HepG2 (cell line): Measurements from ENCODE around the gene FXYD6. TPM values are rescaled to one million over a fixed set of nuclear protein-coding genes. Genes with fewer than 3 reads are reported as not detected.

Source experiments
- ATAC-seq: fragments of 200-7000 bp; cut with Tn5 transposase; 3 replicates; pipeline ENCODE4 v1.9.1; 2020; ENCODE audit warnings: mild to moderate bottlenecking, moderate library complexity
- BruUV-seq: library from RNA; stranded (reverse); fragments of 400-500 nt; replicated peaks from 2 replicates; lab custom pipeline; 2021; lab: Mats Ljungman, UMichigan
- CTCF ChIA-PET: fragments of 300-600 bp; formaldehyde crosslinking; extraction: SDS; loops from one replicate; lab custom pipeline; 2021; ENCODE audit warnings: low total read pairs, inconsistent platforms, low intra/inter-chr PET ratio; lab: Yijun Ruan, JAX
- POLR2A ChIA-PET: fragments of 350-600 bp; sonication (Branson Sonifier 250); formaldehyde crosslinking; loops from one replicate; lab custom pipeline; 2020; ENCODE audit warnings: antibody characterized with exemption, inconsistent platforms; lab: Yijun Ruan, JAX
- DNase-seq: peaks from one replicate; pipeline ENCODE4 v3.0.0-alpha.2; 2015; ENCODE audit warnings: low spot score
- FAIRE-seq: peaks from 3 replicates; lab custom pipeline; 2011; peaks lifted over from hg19 to GRCh38; lab: Jason Lieb, UNC
- H2AFZ ChIP-seq: one replicate; pipeline ENCODE4 v1.6.1; 2011; ENCODE audit warnings: low read length, inconsistent platforms
- H3K27ac ChIP-seq: fragments of 300-600 bp; 3 replicates; pipeline ENCODE4 v1.8.0; 2011; ENCODE audit warnings: mixed run types, mild to moderate bottlenecking, mixed read lengths, low read length, inconsistent platforms; ENCODE audit not compliant: insufficient read depth; ENCODE audit errors: extremely low read length
- H3K27me3 ChIP-seq, 2 experiments: fragments of 200-600 bp in 1 of 2; 2 replicates in 1 of 2; 3 replicates in 1 of 2; pipeline versions ENCODE4 v1.6.0 to v1.8.0; 2011; ENCODE audit warnings: low read length in 2 of 2, mild to moderate bottlenecking in 2 of 2, moderate library complexity in 2 of 2, inconsistent platforms in 1 of 2; ENCODE audit not compliant: insufficient read depth in 2 of 2, control insufficient read depth in 1 of 2
- H3K36me3 ChIP-seq, 2 experiments: fragments of 200-600 bp in 1 of 2; replicated peaks in 1 of 2; 2 replicates in 1 of 2; 3 replicates in 1 of 2; pipeline versions ENCODE4 v1.5.1 to v1.8.0; 2011; ENCODE audit warnings: low read length in 2 of 2, inconsistent platforms in 1 of 2; ENCODE audit not compliant: insufficient read depth in 2 of 2, control insufficient read depth in 1 of 2
- H3K4me1 ChIP-seq: 2 replicates; pipeline ENCODE4 v1.5.1; 2012; ENCODE audit warnings: low read length, inconsistent platforms; ENCODE audit not compliant: insufficient read depth
- H3K4me2 ChIP-seq: 2 replicates; pipeline ENCODE4 v1.6.0; 2011; ENCODE audit warnings: low read depth, low read length, inconsistent platforms
- H3K4me3 ChIP-seq, 3 experiments: fragments of 200-600 bp in 1 of 3; sonication (generic), shearing (Covaris generic) in 1 of 3; replicated peaks in 1 of 3; 2 replicates each; pipeline ENCODE4 v1.5.1; 2011 to 2016; ENCODE audit warnings: low read length in 3 of 3, inconsistent platforms in 2 of 3, low read depth in 2 of 3, mild to moderate bottlenecking in 2 of 3, control low read depth in 1 of 3, mixed read lengths in 1 of 3; ENCODE audit not compliant: insufficient read depth in 1 of 3
- H3K79me2 ChIP-seq: one replicate; pipeline ENCODE4 v1.6.1; 2011; ENCODE audit warnings: low read length, inconsistent platforms; ENCODE audit not compliant: insufficient read depth
- H3K9ac ChIP-seq: 2 replicates; pipeline ENCODE4 v1.6.0; 2011; ENCODE audit warnings: mild to moderate bottlenecking, low read depth, low read length, inconsistent platforms; ENCODE audit not compliant: insufficient read depth
- H3K9me3 ChIP-seq: 2 replicates; pipeline ENCODE4 v1.5.1; 2012; ENCODE audit warnings: mild to moderate bottlenecking, low read length
- H4K20me1 ChIP-seq: 2 replicates; pipeline ENCODE4 v1.6.0; 2011; ENCODE audit warnings: inconsistent platforms, mild to moderate bottlenecking, low read length, moderate library complexity; ENCODE audit not compliant: insufficient read depth
- AGO2 ChIP-seq: fragments of 200-400 bp; formaldehyde crosslinking; optimal IDR thresholded peaks from 2 replicates; pipeline ENCODE3; 2017; ENCODE audit warnings: mild to moderate bottlenecking, low read depth, low read length, moderate library complexity
- AKAP8 ChIP-seq: sonication (generic); formaldehyde crosslinking; IDR thresholded peaks from 2 replicates; pipeline ENCODE4 v1.5.1; 2020; ENCODE audit warnings: mild to moderate bottlenecking, missing genetic modification reagents
- ARID3A ChIP-seq: IDR thresholded peaks from 2 replicates; pipeline ENCODE4 v1.6.1; 2012; ENCODE audit warnings: low read depth, low read length, improper control_type of control experiment
- ASH2L ChIP-seq: fragments of 300-600, 200-600 bp; sonication (generic); IDR thresholded peaks from 2 replicates; pipeline ENCODE4 v1.7.0; 2017; ENCODE audit warnings: low read depth, mild to moderate bottlenecking, moderate library complexity, mixed read lengths, low read length; ENCODE audit not compliant: insufficient read length
- EP300 ChIP-seq, 3 experiments: sonication (generic) in 1 of 3; formaldehyde crosslinking in 1 of 3; IDR thresholded peaks; 2 replicates each; pipeline versions ENCODE4 v1.5.1 to v1.6.1; 2011 to 2020; ENCODE audit warnings: low read depth in 2 of 3, low read length in 2 of 3, borderline replicate concordance in 1 of 3, improper control_type of control experiment in 1 of 3, mild to moderate bottlenecking in 1 of 3, missing genetic modification reagents in 1 of 3, moderate library complexity in 1 of 3
- FOSL2 ChIP-seq: sonication (generic); formaldehyde crosslinking; IDR thresholded peaks from 2 replicates; pipeline ENCODE4 v1.4.0; 2020; ENCODE audit warnings: missing genetic modification reagents
- HNRNPH1 ChIP-seq: fragments of 200-400 bp; formaldehyde crosslinking; optimal IDR thresholded peaks from 2 replicates; pipeline ENCODE3; 2017; ENCODE audit warnings: mild to moderate bottlenecking, low read depth, low read length
- MAX ChIP-seq: IDR thresholded peaks from 2 replicates; pipeline ENCODE4 v1.6.1; 2012; ENCODE audit warnings: inconsistent platforms
- NCOA2 ChIP-seq: sonication (generic); formaldehyde crosslinking; IDR thresholded peaks from 2 replicates; pipeline ENCODE4 v1.8.0; 2022; ENCODE audit warnings: inconsistent platforms
- PBX3 ChIP-seq: sonication (generic); formaldehyde crosslinking; IDR thresholded peaks from 2 replicates; pipeline ENCODE4 v1.8.1; 2023; ENCODE audit warnings: missing genetic modification reagents, inconsistent platforms, borderline replicate concordance
- POLR2G ChIP-seq: fragments of 200-400 bp; formaldehyde crosslinking; IDR thresholded peaks from 2 replicates; pipeline ENCODE4 v1.6.1; 2018; ENCODE audit warnings: mild to moderate bottlenecking, low read depth, low read length, moderate library complexity
- RBFOX2 ChIP-seq: fragments of 200-400 bp; formaldehyde crosslinking; IDR thresholded peaks from 2 replicates; pipeline ENCODE4 v1.6.1; 2017; ENCODE audit warnings: low read depth, mild to moderate bottlenecking, low read length
- TFDP1 ChIP-seq: IDR thresholded peaks from 2 replicates; pipeline ENCODE4 v1.6.1; 2016; ENCODE audit warnings: missing compliant biosample characterization, missing genetic modification reagents, borderline replicate concordance
- ZNF180 ChIP-seq: sonication (generic); formaldehyde crosslinking; IDR thresholded peaks from 2 replicates; pipeline ENCODE4 v1.4.0; 2020; ENCODE audit warnings: low read depth, missing genetic modification reagents, borderline replicate concordance
- ZNF3 ChIP-seq: IDR thresholded peaks from 2 replicates; pipeline ENCODE4 v1.7.0; 2017; ENCODE audit warnings: inconsistent platforms
- ZNF703 ChIP-seq: sonication (generic); formaldehyde crosslinking; IDR thresholded peaks from 2 replicates; pipeline ENCODE4 v1.5.1; 2020; ENCODE audit warnings: missing genetic modification reagents, mild to moderate bottlenecking, moderate library complexity, borderline replicate concordance
- WGBS: methylation state at CpG from one replicate; pipeline ENCODE4 v1.1.6; 2017; ENCODE audit warnings: low lambda C conversion rate; 5-methylcytosine and 5-hydroxymethylcytosine counted together
- in situ Hi-C: cut with HindIII; loops from 2 replicates; pipeline ENCODE4 v1.10.0; 2017; ENCODE audit warnings: low pct_unique_long_range_greater_than_20kb; ENCODE audit not compliant: extremely low pct_ligation_motif_present
- intact Hi-C: fragments of 100-400 bp; cut with micrococcal nuclease; formaldehyde crosslinking; loops from one replicate; pipeline ENCODE4 v1.10.0; 2022; ENCODE audit not compliant: unreplicated experiment
- polyA plus RNA-seq, 8 experiments: library from polyadenylated mRNA; depleted of rRNA in 3 of 8; stranded (reverse) in 7 of 8; unstranded in 1 of 8; fragments of >200 nt; fragmentation: Illumina TruSeq in 4 of 8; extraction: Trizol in 4 of 8; gene quantifications; 2 replicates each; pipeline versions ENCODE4 v1.2.1 to v1.2.3, GENCODE V29; 2011 to 2016; ENCODE audit warnings: low read depth in 4 of 8, missing spikeins in 1 of 8, mixed read lengths in 1 of 8; ENCODE audit not compliant: insufficient read depth in 1 of 8
- total RNA-seq, 5 experiments: library from RNA; depleted of rRNA; stranded (reverse); fragments of >200 nt; fragmentation: Illumina TruSeq; extraction: Trizol; gene quantifications; 2 replicates each; pipeline ENCODE4 v1.2.3, GENCODE V29; 2016; ENCODE audit warnings: low read depth in 1 of 5

FXYD6 gene
- total and polyA plus RNA-seq, 2 of the 13 experiments (the other 11 are each of a cell fraction or from before 2014, with no cell fraction given): not detected

GRCh38 chr11:117818041-117818873, 58.2 kb downstream of the FXYD6 start:
- 46% methylated on average over 9 of the region's 9 CpGs for WGBS
- in situ Hi-C loops (no loop called here), intact Hi-C loops (no loop called here)
- H3K4me1 ChIP-seq: peaks cover 80% of the 10 kb centered on the region
- FAIRE-seq (no peak), ATAC-seq (no peak; the same call in 2 of the 3 replicates), DNase-seq (no peak)
- ChIA-PET POLR2A (interaction anchor here (0.9 kb wide), 1 partner anchor 11 kb away, joined by 3 read pairs; no protein-coding TSS in a partner anchor), CTCF (interaction anchor here (1.1 to 3.9 kb wide), 9 partner anchors 10 to 392 kb away, joined by 3 to 42 read pairs (median 6); no protein-coding TSS in a partner anchor)
- H3K4me2 ChIP-seq: 0 out of 2 replicates have a peak overlapping the region, but pooled peaks have one; percentile 90
- H3K27me3 ChIP-seq: peaks cover 0 to 5% of the 10 kb centered on the region in 2 experiments; a peak in 1 of 5 replicates
- no peaks in the 10 kb centered on the region for H3K36me3 ChIP-seq
- H3K9me3 ChIP-seq: no peaks in the 10 kb centered on the region
- H3K79me2 ChIP-seq: peaks cover 5% of the 10 kb centered on the region
- H2AFZ ChIP-seq: no peak overlapping the region
- H4K20me1 ChIP-seq: peaks cover 3% of the 10 kb centered on the region; the same call in 1 of the 2 replicates
- no peak overlapping the region for H3K4me3 ChIP-seq
- H3K9ac ChIP-seq: no peak overlapping the region
- BruUV-seq: no TSS peak
- H3K27ac ChIP-seq: no peak overlapping the region
- no peak for TF ChIP-seq TFDP1 (CRISPR knock-in tag)
- peak; percentile 81 for TF ChIP-seq FOSL2 (CRISPR knock-in tag)
- TF ChIP-seq AGO2: peak; percentile 45
- 0 out of 2 replicates have a peak, but pooled peaks have one; percentile 19 for TF ChIP-seq MAX
- TF ChIP-seq ZNF703: no peak
- no peak for TF ChIP-seq PBX3 (CRISPR knock-in tag)
- peak; percentile 33; the same call in 1 of the 2 replicates for TF ChIP-seq POLR2G
- peak; percentile 34; the same call in 1 of the 2 replicates for TF ChIP-seq RBFOX2
- no peak for TF ChIP-seq ASH2L
- no peak for TF ChIP-seq ZNF180 (CRISPR knock-in tag)
- TF ChIP-seq ARID3A: no peak
- TF ChIP-seq ZNF3 (CRISPR knock-in tag): no peak
- TF ChIP-seq HNRNPH1: peak; percentile 21
- no peak for TF ChIP-seq NCOA2 (CRISPR knock-in tag)
- no peak for TF ChIP-seq AKAP8 (CRISPR knock-in tag)
- TF ChIP-seq EP300 (IDR thresholded peaks at IDR 0.05; ENCODE audit: low read depth in 2 of 2, low read length in 2 of 2): peak in 1 of 2 experiments; percentile 66; a peak in 1 of 4 replicates
- TF ChIP-seq EP300 (CRISPR knock-in tag; IDR thresholded peaks at IDR 0.05; ENCODE audit: borderline replicate concordance): no peak
